H1 (cell line): ENCODE data around the gene MBNL2. TPM values are rescaled to one million over a fixed set of nuclear protein-coding genes. Genes with fewer than 3 reads are reported as not detected.

Experiments
- CBX8 ChIP-seq: fragments of 300-800, 300-1000 bp; sonication (generic); IDR thresholded peaks from 2 replicates; pipeline ENCODE4 v1.7.1; 2016; ENCODE audit warnings: low read depth, low read length, borderline replicate concordance
- NANOG ChIP-seq: IDR thresholded peaks from 2 replicates; pipeline ENCODE4 v1.6.1; 2011; ENCODE audit warnings: low read length, low read depth, mild to moderate bottlenecking, inconsistent platforms; ENCODE audit not compliant: insufficient read depth, poor library complexity, severe bottlenecking
- RAD21 ChIP-seq, 2 experiments: IDR thresholded peaks in 1 of 2; conservative IDR thresholded peaks in 1 of 2; 2 replicates each; pipeline ENCODE4 v1.6.1; 2011; ENCODE audit warnings: low read depth in 2 of 2, low read length in 2 of 2, improper control_type of control experiment in 1 of 2, inconsistent platforms in 1 of 2, mild to moderate bottlenecking in 1 of 2, moderate library complexity in 1 of 2
- TBP ChIP-seq: IDR thresholded peaks from 2 replicates; pipeline ENCODE4 v1.6.1; 2011; ENCODE audit warnings: low read depth, low read length, improper control_type of control experiment
- polyA plus RNA-seq, 7 experiments: library from polyadenylated mRNA; depleted of rRNA in 3 of 7; stranded (reverse) in 5 of 7; unstranded in 2 of 7; fragments of >200 nt in 5 of 7; fragments of 200-250 nt in 2 of 7; gene quantifications; 1 replicate in 5 of 7; 2 replicates in 1 of 7; 4 replicates in 1 of 7; pipeline versions ENCODE4 v1.2.1 to v1.2.3, GENCODE V29; 2011 to 2013; ENCODE audit warnings: missing spikeins in 2 of 7, mixed read lengths in 2 of 7
- total RNA-seq: library from RNA; stranded (reverse); fragmentation: NEBNext Ultra II Directional; extraction: Animal tissue kit (Norgen Biotek cat#: 25700); gene quantifications from 2 replicates; pipeline ENCODE4 v1.2.1, GENCODE V29; 2021

The MBNL2 gene
- total and polyA plus RNA-seq, 2 of the 8 experiments (the other 6 are each of a cell fraction or from before 2014, with no cell fraction given) = 1.0 to 2.6 TPM

GRCh38 chr13:97411984-97412383, 189.9 kb downstream of the MBNL2 start (continued):
- TF ChIP-seq CBX8 (no peak), TBP (no peak), RAD21 (IDR thresholded peaks at IDR 0.05 in 1 of 2, conservative IDR thresholded peaks at IDR 0.05 in 1 of 2; ENCODE audit: low read depth in 2 of 2, low read length in 2 of 2) (no peak), NANOG (no peak)
